Rectal smooth muscle tissue (tissue), 1 donor: ENCODE data around the gene ST8SIA5.

Experiments used
- H3K27ac ChIP-seq: one replicate; pipeline ENCODE4 v1.7.0; 2013; ENCODE audit warnings: low read depth, low read length, inconsistent platforms
- H3K27me3 ChIP-seq: one replicate; pipeline ENCODE4 v1.7.0; 2013; ENCODE audit warnings: low read length; ENCODE audit not compliant: control insufficient read depth, insufficient read depth
- H3K36me3 ChIP-seq: one replicate; pipeline ENCODE4 v1.7.0; 2013; ENCODE audit warnings: low read length; ENCODE audit not compliant: control insufficient read depth, insufficient read depth
- H3K4me1 ChIP-seq: one replicate; pipeline ENCODE4 v1.7.0; 2013; ENCODE audit warnings: low read length; ENCODE audit not compliant: control insufficient read depth, insufficient read depth
- H3K4me3 ChIP-seq: one replicate; pipeline ENCODE4 v1.7.0; 2013; ENCODE audit warnings: low read length
- H3K9ac ChIP-seq: one replicate; pipeline ENCODE4 v1.7.0; 2013; ENCODE audit warnings: low read length

The ST8SIA5 gene

DNA sequence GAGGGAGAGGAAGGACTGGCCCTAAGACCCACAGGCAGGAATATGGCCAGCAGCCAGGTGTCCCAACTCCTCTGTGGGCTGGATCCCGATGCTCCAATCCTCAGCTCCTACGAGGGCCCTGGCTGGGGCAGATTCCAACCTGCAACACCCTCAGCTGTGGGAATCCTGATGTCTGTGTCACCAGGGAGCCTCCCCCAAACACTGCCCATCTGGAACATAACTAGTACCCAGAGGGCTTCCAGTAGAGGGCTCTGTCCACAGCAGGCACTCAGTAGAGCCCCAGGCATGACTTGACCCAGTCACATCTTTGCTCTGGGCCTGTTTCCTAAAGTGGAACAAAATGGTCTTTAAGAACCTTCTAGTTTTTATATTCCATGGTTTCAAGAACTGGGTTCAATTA lies 79.2 kb downstream of the ST8SIA5 start:
- H3K36me3 ChIP-seq, result no peaks in the 10 kb centered on the region
- H3K9ac ChIP-seq, result no peak overlapping the region
- H3K27me3 ChIP-seq, result no peaks in the 10 kb centered on the region
- no peaks in the 10 kb centered on the region for H3K4me1 ChIP-seq
- H3K27ac ChIP-seq, result no peak overlapping the region
- no peak overlapping the region for H3K4me3 ChIP-seq

DNA sequence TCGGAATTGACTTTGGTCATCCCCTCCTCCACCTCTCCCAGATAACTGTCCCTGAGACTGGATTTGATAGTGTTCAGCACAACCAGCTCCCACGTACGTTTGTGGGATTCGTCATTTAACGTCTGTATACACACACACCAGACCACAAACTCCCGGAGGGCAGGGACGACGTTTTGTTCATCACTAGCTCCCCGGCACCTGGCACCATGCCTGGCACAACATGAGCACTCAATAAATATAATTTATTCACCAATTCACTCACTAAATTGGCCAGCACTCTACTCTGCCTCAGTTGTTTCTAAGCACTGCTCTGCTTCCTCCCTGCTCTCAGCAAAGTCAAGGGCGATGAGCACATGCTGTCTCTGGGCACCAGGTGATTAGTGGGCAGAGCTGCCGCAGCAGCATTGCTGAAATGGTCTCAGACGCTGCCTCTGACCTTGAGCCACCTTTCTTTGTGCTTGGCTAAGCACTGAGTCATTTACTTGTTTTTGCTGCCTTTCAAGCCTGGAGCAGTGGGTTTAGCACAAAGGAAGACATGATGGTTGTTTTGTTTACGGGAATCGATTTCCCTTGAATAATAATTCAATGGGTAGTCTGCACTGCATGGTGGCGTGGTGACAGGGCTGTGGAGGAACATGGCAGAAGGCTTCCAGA lies 80.5 kb downstream of the ST8SIA5 start:
- H3K4me1 ChIP-seq, result no peaks in the 10 kb centered on the region
- no peaks in the 10 kb centered on the region for H3K27me3 ChIP-seq
- no peak overlapping the region for H3K4me3 ChIP-seq
- no peak overlapping the region for H3K27ac ChIP-seq
- no peak overlapping the region for H3K9ac ChIP-seq
- H3K36me3 ChIP-seq, result no peaks in the 10 kb centered on the region

DNA sequence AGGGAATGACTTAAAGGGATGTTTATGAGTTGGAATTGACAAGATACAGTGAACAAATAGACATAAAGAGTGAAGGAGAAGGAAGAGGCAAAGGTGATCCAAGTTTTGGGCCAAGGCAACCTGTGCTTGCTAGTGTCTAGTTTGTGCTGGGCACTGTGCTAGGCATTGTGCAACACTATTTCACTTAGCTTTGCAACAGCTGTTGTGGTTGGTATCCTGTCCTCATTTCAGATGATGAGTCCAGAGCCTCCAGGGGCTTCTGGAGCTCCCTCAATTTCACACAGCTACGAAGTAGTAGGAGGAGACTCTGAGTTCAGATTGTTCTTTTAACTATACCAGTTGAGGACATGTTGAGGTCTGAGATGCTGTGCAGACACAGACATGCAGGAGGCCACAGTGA lies 81.7 kb downstream of the ST8SIA5 start:
- Histone ChIP-seq H3K4me3 (no peak overlapping the region), H3K4me1 (no peaks in the 10 kb centered on the region), H3K27me3 (no peaks in the 10 kb centered on the region), H3K27ac (no peak overlapping the region), H3K36me3 (no peaks in the 10 kb centered on the region), H3K9ac (no peak overlapping the region)

DNA sequence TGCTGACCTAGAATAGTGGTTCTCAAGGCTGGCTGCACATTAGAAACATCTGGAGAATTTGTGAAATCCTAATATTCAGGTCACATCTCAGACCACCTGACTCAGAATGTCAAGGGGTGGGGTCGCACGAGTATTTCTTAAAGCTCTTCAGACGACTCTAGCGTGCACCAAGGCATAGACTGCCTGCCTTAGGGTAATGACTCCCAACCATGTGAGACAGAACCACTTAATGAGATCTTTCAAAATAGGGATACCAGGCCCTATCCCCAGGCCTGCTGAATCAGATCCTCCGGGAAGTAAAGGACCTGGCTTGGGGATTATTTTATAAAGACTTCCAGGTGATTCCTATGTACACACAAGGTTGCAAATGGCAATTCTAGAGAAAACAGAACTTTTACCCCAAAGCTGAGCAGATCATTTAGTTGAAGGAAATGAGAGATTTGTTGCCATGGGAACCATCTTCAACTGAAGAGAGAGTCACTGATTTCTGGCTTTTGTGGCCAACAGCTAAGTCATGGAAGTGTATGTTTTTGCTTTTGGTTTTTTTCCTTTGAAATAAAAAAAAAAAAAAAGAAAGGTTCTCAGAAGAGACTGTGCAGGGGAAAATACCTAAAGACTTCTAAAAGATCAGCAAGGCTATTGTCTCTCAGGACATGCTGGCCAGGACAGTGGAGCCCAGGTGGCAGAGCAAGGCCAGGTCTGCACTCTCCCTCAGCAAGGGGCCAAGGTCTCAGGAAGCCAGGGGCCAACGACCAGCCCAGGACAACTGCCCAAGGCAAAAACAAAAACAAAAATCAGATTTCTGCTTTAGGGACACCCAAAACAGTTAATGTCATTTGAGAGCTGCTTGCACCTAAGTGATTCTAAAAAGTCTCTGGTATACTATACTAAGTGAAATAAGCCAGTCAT lies 84.5 kb downstream of the ST8SIA5 start:
- no peaks in the 10 kb centered on the region for H3K36me3 ChIP-seq
- no peaks in the 10 kb centered on the region for H3K27me3 ChIP-seq
- H3K27ac ChIP-seq, result no peak overlapping the region
- no peak overlapping the region for H3K4me3 ChIP-seq
- H3K9ac ChIP-seq, result no peak overlapping the region
- no peaks in the 10 kb centered on the region for H3K4me1 ChIP-seq

DNA sequence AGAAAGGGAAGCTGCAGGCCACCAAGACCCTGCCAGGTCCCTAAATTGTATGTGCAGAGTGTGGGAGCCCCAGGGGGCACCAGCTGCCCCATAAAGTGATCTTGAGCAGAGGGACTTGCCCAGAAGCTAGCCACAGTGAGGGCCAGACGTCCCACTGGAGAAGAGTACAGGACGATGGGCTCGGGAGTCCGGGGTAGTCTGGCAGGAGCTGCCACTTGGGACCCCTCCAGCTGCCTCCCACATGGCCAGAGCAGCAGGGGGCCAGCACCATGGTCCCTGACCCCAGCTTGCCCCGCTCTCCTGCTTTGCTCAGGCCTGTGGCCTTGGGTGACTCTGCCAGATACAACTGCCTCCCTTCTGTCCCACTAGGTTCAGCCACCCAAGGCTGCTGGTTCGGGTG lies 88.2 kb downstream of the ST8SIA5 start:
- no peaks in the 10 kb centered on the region for H3K4me1 ChIP-seq
- no peak overlapping the region for H3K4me3 ChIP-seq
- H3K36me3 ChIP-seq, result no peaks in the 10 kb centered on the region
- H3K27me3 ChIP-seq, result no peaks in the 10 kb centered on the region
- no peak overlapping the region for H3K9ac ChIP-seq
- H3K27ac ChIP-seq, result no peak overlapping the region

DNA sequence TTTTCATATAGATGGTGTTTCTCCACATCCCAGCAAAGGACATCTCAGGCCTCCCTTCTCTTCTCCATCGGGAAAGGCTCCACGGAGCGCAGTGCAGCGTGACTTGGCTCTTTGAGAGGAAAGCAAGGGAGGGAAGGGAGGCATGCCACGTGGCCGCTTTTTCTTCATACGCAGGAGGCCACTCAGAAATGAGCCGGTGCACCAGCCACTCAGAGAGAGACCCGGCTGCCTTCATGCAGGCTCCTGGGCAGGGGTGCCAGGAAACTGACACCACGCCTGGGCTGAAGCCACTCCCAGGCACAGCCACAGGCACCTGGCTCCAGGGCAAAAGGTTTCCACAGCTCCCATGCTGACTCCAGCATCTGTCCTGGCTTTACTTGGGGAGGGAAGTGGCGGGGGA lies 88.7 kb downstream of the ST8SIA5 start:
- H3K27ac ChIP-seq, result no peak overlapping the region
- H3K36me3 ChIP-seq, result no peaks in the 10 kb centered on the region
- no peaks in the 10 kb centered on the region for H3K27me3 ChIP-seq
- H3K4me1 ChIP-seq, result no peaks in the 10 kb centered on the region
- H3K9ac ChIP-seq, result no peak overlapping the region
- no peak overlapping the region for H3K4me3 ChIP-seq

DNA sequence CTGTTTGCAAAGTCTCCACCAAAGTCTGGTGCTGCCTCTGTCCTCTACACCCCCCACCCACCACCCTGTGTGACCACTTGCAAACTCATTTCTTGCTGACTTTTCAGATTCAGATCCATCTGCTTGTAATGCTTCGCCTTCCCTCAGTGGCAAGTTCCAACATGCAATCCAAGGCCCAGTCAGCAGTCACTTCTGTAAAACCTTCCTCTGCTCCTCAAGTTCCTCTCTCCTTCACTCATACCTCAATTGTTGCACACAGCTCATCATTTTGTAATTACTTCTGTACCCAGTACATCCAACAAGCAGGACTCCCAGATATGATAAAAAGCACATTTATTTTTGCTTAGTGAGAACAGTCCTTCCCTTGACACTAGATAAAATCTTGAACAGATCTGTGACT lies 93.3 kb downstream of the ST8SIA5 start:
- H3K36me3 ChIP-seq, result no peaks in the 10 kb centered on the region
- no peaks in the 10 kb centered on the region for H3K27me3 ChIP-seq
- no peak overlapping the region for H3K4me3 ChIP-seq
- H3K27ac ChIP-seq, result no peak overlapping the region
- no peak overlapping the region for H3K9ac ChIP-seq
- H3K4me1 ChIP-seq, result no peaks in the 10 kb centered on the region

DNA sequence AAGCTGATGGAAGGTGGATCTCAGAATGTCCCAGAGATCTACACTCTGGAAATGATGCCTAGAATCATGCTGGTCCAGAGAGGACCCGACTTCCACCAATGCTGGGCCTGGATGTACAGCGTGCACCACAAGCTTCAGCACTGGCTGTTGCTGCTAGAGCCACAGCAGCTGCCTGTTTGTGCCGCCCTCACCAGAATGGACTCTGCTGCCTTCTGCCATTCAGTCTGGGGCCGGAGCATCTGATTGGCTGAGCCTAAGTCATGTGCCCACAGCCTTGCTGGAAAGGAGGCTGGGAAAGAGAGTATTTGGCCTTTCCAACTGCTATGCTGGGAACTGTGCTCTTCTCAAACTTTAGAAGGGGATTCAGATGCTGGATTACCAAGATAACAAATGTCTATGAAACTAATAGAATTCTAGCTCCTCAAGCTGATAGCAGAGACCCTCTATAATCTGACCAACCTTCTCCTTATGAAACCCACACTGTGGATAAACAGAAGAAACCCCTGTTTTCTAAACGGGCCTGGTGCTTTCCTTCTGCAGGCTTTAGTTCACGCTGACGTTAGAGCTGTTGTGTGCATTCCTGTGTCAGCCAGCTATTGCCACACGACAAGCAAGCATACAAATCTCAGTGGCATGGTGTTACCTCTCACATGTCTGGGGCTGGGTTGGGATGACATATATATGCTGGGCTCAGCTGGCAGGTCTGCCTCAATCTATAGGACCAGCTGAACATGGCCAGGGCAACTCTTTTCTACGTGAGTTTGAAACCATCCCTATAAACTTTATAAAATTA lies 95.7 kb downstream of the ST8SIA5 start:
- H3K4me1 ChIP-seq, result no peaks in the 10 kb centered on the region
- no peaks in the 10 kb centered on the region for H3K27me3 ChIP-seq
- no peak overlapping the region for H3K4me3 ChIP-seq
- H3K36me3 ChIP-seq, result no peaks in the 10 kb centered on the region
- no peak overlapping the region for H3K27ac ChIP-seq
- no peak overlapping the region for H3K9ac ChIP-seq

DNA sequence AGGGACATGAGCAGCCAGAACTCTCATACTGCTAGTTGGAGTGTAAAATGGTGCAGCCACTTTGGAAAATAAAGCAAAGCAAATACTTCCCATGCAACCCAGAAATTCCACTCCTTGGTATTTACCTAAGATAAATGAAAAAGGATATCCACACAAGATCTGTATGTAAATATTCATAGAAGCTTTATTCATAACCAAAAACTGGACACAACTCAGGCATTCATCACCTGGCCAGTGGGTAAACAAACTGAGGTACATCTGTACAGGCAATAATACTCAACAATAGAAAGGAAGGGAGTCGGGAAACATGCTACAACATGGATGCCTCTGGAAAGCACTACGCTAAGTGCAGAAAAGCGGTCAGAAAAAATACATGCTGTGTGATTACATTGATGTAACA lies 97.4 kb downstream of the ST8SIA5 start:
- H3K9ac ChIP-seq, result no peak overlapping the region
- no peak overlapping the region for H3K27ac ChIP-seq
- H3K36me3 ChIP-seq, result no peaks in the 10 kb centered on the region
- H3K27me3 ChIP-seq, result no peaks in the 10 kb centered on the region
- no peaks in the 10 kb centered on the region for H3K4me1 ChIP-seq
- no peak overlapping the region for H3K4me3 ChIP-seq

DNA sequence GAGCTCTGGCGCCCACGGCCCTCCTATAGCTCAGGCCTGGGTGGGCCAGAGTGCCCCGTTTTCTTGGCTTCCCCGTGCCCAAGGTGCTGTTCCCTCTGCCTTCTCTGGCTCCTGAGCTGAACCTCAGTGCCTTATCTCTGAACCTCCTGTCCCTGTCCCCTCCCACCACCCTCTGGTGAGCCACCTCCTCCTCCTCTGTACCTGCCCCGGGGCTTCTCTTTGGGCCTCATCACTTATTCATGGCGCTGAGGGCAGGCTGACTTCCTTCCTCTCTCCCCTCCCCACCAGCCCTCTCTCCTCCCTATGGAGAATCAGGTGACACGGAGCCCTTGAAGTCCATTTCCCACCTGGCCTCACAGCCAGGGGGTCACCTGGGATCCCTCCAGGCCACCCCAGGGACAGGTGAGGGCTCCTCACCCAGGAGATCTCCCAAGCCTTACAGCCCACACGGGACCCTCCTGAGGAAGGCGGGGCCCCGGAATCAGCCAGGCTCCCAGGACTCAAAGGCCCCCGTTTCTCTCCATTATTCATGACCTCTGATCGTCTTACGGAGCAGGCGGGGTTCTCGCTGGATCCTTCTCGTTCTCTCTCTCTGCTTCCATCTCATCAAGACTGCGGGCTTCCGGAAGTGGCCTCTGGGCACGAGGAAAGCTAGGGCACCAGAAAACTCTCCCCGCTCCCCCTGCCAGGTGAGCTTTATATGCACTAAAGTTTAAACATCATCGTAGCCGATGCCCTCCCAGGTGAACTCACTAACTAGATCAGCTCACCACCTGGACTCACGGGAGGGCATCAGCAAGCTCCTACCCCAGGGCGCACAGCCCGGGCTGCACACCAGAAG lies 99.5 kb downstream of the ST8SIA5 start, which contains the start of gene LOXHD1:
LOXHD1 (minus strand) TSS at position 106 of the 841 bp plus-strand sequence. CDS start 187 bp downstream, outside the sequence.
- Histone ChIP-seq H3K4me3 (no peak within 1 kb of the TSS), H3K27ac (no peak within 1 kb of the TSS), H3K9ac (no peak within 1 kb of the TSS), H3K4me1 (no peaks in the 10 kb centered on the region), H3K27me3 (no peaks in the 10 kb centered on the region), H3K36me3 (no peaks in the 10 kb centered on the region)

DNA sequence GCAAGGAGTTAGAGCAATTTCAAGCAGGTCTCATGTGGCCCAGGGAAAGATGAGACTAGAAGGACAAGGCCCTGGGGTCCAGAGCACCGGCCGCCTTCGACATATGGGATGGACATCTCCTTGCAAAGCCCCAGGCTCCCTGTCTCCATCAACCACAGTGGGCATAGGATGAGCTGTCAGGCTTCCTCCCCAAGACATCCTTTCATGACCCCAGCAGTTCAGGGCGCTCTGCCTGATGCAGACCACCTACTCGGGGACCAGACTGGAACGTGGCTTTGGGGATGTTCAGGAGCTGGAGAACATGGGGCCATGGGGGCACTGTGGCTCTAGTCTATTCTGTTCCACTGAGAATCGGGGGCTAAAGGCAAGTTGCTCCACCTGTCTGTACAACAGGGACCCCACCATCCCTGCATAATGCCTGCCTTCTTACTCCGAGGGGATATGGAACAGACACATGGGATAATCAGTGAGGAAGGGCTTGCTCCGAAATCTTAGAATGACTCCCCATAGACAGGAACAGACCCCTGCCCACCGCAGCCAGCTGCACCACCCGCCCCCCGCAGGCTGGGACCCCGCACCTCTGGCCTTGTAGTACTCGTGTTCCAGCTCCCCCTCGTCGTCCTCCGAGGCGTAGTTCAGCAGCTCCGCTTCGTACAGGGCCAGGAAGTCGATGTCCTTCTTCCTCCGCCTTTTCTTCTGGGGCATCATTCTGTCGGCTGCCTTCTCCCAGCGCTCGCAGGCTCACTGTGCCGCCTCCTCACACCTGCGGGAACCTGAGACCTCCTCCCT lies 100.3 kb downstream of the ST8SIA5 start:
- Histone ChIP-seq H3K36me3 (no peaks in the 10 kb centered on the region), H3K9ac (no peak overlapping the region), H3K4me3 (no peak overlapping the region), H3K4me1 (no peaks in the 10 kb centered on the region), H3K27ac (no peak overlapping the region), H3K27me3 (no peaks in the 10 kb centered on the region)
